Fibroblast of skin of right quadriceps (primary cell): ENCODE results near the gene TDRD9.
"Not testable (repeated sequence)": the region's sequence is repeated elsewhere in the genome, so short reads cannot be mapped to it uniquely, and the experiment has no call there.

Experiments
- DNase-seq: peaks from one replicate; pipeline ENCODE4 v3.0.0-alpha.2; 2013

Gene TDRD9, protein sequence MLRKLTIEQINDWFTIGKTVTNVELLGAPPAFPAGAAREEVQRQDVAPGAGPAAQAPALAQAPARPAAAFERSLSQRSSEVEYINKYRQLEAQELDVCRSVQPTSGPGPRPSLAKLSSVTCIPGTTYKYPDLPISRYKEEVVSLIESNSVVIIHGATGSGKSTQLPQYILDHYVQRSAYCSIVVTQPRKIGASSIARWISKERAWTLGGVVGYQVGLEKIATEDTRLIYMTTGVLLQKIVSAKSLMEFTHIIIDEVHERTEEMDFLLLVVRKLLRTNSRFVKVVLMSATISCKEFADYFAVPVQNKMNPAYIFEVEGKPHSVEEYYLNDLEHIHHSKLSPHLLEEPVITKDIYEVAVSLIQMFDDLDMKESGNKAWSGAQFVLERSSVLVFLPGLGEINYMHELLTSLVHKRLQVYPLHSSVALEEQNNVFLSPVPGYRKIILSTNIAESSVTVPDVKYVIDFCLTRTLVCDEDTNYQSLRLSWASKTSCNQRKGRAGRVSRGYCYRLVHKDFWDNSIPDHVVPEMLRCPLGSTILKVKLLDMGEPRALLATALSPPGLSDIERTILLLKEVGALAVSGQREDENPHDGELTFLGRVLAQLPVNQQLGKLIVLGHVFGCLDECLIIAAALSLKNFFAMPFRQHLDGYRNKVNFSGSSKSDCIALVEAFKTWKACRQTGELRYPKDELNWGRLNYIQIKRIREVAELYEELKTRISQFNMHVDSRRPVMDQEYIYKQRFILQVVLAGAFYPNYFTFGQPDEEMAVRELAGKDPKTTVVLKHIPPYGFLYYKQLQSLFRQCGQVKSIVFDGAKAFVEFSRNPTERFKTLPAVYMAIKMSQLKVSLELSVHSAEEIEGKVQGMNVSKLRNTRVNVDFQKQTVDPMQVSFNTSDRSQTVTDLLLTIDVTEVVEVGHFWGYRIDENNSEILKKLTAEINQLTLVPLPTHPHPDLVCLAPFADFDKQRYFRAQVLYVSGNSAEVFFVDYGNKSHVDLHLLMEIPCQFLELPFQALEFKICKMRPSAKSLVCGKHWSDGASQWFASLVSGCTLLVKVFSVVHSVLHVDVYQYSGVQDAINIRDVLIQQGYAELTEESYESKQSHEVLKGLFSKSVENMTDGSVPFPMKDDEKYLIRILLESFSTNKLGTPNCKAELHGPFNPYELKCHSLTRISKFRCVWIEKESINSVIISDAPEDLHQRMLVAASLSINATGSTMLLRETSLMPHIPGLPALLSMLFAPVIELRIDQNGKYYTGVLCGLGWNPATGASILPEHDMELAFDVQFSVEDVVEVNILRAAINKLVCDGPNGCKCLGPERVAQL (N-terminal part only)

GRCh38 chr14:103928011-103928890, at the start of gene TDRD9:
TDRD9 (plus strand) TSS chr14:103928456; CDS start chr14:103928510, 54 bp downstream.
- no peak for DNase-seq

- DNase-seq, result no peak
Observed at GRCh38 chr14:103879118-103879569, 49.1 kb upstream of the TDRD9 start.

GRCh38 chr14:103879570-103880347, 48.5 kb upstream of the TDRD9 start:
- DNase-seq, result no peak

DNA sequence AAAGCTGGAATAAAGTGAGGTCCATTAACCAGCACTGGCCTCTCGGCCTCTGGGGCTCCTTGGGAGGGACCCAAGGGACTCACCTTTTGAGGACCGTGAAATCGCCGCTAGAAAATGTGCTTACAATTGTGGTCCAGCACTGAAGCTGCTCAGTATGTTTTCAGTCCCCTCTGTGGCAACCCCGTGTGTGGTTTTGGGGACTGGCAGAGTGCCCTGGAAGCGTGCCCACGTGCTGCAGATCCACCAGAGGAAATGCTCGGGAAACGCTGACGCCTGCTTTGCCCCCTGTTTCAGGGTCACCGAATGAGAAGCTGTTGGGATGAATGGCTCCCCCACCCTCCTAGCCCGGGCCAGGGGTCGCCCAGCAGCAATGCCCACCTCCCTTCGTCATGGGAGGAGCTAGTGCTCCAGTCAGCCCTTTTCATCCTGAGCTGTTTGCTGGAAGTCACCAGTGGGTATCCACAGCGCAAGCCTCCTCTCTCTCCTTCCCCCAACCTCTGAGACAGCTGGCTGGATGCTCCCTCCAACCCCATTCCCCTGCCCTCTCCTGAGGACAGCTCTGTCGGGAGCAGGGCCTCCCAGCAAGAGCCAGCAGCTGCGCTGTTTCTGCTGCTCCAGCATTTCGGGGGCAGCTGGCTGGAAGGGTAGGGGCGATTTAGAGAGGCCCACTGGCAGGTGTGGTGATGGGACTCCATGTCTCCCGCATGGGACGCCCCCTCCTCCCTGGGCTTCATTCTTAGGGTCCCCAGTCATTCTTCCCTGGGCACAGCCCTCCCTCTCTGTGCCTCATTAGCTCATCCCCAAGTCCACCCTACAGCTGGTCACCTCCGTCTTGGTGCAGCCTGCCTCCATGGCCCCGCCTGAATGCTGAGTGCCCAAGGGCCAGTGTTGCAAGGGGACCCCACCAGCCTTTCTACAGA, 47.6 kb upstream of the TDRD9 start:
- DNase-seq, result peak; percentile 69

- DNase-seq, result no peak
Observed at GRCh38 chr14:103881268-103882201, 46.7 kb upstream of the TDRD9 start.

DNA sequence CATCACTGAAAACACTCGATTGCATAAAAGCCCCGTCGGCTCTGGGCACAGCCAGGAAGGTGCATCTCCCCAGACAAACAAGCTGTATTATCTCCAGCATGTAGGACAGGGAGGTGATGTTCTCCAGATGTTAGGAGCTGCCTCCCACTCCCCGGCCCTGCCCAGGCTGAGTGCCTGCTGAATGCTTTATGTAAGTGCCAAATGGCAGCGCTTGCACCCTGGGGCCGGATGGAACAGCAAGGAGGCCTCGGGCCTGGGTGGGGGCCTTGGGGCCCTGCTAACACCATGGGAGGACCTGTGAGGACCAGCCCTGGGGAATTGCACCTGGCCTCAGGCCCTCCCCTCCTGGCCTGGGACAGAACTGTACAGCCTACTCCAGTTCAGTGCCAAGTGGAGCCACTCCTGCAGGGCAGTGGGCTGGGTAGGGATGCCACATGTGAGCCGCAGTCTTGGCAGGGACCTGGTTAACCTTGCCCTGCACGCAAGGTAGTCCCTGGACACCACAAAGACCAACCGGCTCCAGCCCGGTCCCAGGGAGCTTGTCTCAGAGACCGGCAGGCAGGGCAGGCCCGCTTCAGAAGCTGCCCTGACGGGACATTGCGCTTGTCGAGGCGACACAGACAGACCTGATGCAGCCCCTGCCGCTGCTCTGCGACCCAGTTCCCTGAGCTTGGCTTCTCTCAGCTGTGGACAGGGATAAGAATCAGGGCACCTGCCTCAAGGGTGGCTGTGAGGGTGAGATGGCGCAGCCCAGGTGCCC, 45.6 kb upstream of the TDRD9 start:
- no peak for DNase-seq

DNA sequence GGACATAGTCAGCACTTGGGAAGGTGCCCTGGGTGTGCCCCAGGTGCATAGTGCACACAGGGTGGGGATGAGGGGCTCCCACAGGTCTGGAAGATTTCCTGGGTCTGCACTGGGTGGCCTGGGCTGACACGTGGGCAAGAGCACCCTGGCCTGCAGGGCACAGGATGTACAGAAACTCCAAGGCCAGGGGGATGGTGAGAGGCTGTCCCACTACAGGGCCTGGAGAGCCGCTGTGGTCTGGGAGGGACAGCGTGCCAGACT, 45.1 kb upstream of the TDRD9 start:
- DNase-seq, result no peak

GRCh38 chr14:103884854-103885253, 43.4 kb upstream of the TDRD9 start:
- no peak for DNase-seq

- no peak for DNase-seq
Observed at GRCh38 chr14:103885509-103885932, 42.7 kb upstream of the TDRD9 start.

DNA sequence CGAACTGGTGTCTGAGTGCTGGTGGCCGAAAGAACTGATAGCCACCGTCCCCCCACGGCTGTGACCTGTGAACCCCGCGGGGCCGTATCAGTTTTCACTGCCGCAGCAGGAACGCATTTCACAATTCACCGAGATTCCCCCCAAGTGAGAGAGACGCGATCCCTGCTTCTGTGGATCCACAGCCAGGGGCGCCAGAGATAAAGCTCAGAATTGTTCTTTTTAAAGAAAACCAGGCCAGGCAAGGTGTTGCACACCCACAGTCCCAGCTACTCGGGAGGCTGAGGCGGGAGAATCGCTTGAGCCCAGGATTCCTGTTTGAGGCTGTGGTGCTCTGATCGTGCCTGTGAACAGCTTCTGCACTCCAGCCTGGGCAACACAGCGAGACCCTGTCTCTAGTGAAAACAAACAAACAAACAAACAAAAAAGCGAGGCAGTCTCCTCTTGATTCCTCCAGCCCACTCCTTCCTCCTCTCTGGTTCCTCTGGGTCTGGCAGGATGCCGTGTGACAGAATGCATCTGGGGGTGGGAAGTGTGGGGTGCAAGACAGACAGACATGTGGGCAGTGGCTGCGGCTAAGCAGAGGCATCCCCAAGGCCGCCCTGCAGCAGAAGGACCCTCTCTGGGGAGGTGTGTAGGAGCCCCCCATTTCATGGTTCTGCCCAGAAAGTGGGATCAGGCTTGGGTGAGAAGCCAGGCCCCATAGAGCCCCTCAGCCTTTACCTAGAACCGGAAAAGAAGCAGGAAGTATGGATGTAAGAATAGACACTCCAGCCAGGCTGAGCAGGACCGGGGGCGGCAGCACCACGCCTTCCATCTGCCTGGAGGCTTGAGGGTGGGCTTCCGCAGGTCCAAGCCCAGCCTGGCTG, 41.7 kb upstream of the TDRD9 start:
- no peak for DNase-seq

DNA sequence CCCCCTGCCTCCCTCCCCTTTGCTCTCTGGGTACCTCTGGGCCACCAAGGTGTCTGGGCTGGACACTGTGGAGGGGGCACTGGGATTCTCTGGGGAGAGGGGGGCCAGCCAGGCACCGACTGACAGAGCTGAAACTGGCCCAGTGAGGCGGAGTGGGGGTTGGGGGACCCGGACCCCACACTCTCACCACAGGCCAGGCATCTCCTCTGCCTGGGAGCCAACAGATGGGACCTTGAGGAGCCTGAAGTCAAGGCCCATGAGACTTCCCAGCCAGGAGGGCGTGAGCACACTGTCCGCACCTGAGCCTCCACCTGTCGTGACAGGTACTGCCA, 41.1 kb upstream of the TDRD9 start:
- DNase-seq, result no peak

DNA sequence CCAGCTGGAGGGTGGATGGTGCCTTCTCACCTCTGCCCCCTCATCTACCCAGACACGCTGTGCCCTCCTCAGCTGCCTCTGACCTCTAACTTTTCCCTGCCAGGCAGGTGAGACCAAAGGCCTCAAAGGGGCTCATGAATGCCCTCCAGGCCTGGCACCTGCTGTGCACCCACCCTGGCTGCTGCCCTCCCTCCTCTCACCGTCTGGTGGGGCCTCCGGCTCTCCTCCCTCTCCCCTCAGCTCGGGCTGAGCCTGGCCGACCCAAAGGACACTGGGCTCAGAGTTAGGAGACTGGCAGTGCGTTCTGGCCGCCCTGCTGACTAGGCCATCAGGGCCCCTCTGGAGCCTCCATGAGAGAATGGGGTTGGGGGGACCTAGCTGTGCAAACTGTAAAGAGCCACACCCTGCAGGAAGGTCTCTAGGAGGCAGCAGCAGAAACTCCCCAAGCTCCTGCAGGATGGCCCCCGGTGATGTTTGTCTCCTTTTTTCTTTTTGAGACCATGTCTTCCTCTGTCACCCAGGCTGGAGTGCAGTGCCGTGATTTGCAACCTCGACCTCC, 40.6 kb upstream of the TDRD9 start:
- DNase-seq, result no peak

- DNase-seq, result not testable (repeated sequence)
Observed at GRCh38 chr14:103889002-103889312, 39.3 kb upstream of the TDRD9 start.

DNA sequence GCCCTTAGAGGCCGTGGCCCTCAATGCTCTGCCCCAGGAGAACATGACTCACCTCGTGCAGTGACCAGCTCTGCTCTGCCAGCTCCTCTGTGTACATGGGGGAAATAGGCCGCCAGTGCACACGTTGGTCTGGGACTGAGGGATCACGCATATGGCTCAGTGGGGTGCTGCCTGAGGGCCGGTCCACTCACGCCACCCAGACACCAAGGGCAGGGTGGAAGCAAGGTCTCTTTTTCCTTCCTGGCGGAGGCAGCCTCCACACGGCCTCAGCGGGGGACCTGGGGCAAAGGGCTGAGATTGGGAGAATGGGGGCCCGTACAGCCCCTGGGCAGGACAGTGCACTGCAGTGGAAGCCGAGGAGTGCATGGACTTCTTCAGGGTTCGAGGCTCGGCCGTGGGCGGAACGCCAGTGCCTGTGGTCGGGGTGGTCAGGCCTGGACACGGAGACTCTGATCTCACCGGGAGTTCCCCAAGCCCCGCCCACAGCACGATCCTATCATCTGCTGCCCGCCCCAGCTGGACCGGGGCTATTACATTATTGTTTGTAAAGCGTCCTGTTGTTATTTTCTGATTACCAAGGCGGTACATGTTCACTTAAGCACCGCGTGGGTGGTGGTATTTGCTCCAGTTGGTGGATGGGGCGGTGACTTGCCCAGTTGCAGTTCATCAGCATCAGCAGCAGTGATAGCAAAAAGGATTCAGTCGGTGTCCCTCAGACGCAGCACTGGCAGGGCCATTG, 38.8 kb upstream of the TDRD9 start:
- DNase-seq, result no peak

GRCh38 chr14:103890052-103890371, 38.2 kb upstream of the TDRD9 start:
- no peak for DNase-seq

DNA sequence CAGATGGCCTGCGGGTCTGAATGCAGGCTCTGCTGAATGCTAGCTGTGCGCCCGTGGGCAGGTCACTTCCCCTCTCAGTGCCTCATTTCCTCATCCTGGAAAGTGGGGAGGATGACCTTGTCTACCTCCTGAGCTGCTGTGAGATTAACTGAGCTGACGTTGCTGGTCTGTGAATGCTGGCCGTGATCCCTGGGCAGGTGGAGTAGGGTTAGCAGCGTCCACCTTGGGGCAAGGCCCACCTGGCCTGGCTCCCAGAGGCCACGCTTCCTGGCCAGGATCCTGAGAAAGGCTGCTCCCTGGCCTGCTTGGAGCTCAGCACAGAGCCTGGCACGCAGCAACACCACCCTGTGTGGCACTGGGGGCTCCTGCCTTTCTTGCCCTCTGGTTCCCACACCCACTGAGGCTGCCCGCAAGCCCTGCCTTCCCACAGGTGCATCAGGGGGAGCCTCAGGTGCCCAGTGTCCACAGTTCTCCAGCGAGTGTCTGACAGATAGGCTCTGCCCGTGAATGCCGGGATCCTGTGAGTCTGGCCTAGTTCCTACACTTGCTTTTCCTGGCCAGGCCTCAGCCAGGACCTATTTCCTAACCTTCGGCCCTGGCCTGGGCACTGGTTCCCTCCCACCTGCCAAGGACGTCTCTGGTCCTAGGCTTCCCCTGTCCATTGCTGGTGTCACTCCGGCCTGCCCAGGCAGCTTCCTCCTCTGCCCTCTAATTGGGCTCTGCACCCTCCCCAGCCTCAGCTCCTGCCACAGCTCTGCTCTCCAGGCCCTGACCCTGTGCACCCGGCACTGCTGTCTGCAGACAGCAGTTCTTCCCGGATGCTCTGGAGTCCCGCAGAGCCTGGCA, 37.2 kb upstream of the TDRD9 start:
- DNase-seq, result no peak
